ENCODE data around the gene CD3D. TPM values are rescaled to one million over a fixed set of nuclear protein-coding genes. Genes with fewer than 3 reads are reported as not detected.

Gene CD3D
- total RNA-seq, 2 donors from 2014 or later: 0.55 to 4.4 TPM

GRCh38 chr11:118366287-118366686, 23.8 kb upstream of the CD3D start:
- Histone ChIP-seq H3K9me3 (no peaks in the 10 kb centered on the region), H3K36me3 (no peaks in the 10 kb centered on the region), H3K4me3 (no peak overlapping the region), H3K4me1 (replicated peaks) (peaks cover 3% of the 10 kb centered on the region), H3K27ac (peak overlapping the region; percentile 59 to 69), H3K27me3 (replicated peaks; ENCODE audit: insufficient read depth) (no peaks in the 10 kb centered on the region)
- WGBS: 29% methylated on average over 1 of the region's 1 CpG
- DNase-seq (ENCODE audit: low spot score): peak; percentile 84
- TF ChIP-seq POLR2AphosphoS5 (IDR thresholded peaks at IDR 0.05): peak; percentile 95
- TF ChIP-seq CTCF (IDR thresholded peaks at IDR 0.05): no peak
- intact Hi-C loops (cut with DNase I): no loop called here

GRCh38 chr11:118364956-118365615, 22.6 kb upstream of the CD3D start:
- peak overlapping the region in 1 of 2 donors; percentile 69 for H3K27ac ChIP-seq
- no peak for TF ChIP-seq POLR2A (IDR thresholded peaks at IDR 0.05)
- intact Hi-C loops (cut with DNase I): no loop called here
- H3K36me3 ChIP-seq: no peaks in the 10 kb centered on the region
- WGBS: 85% methylated on average over 3 of the region's 3 CpGs
- H3K4me3 ChIP-seq: no peak overlapping the region
- no peak for DNase-seq (ENCODE audit: low spot score)
- H3K4me1 ChIP-seq (replicated peaks): peaks cover 9% of the 10 kb centered on the region
- no peaks in the 10 kb centered on the region for H3K9me3 ChIP-seq
- no peaks in the 10 kb centered on the region for H3K27me3 ChIP-seq (replicated peaks; ENCODE audit: insufficient read depth)

- TF ChIP-seq POLR2AphosphoS5 (IDR thresholded peaks at IDR 0.05): peak; percentile 99
- peak; percentile 36 for TF ChIP-seq POLR2A (IDR thresholded peaks at IDR 0.05)
- TF ChIP-seq CTCF (IDR thresholded peaks at IDR 0.05): peak in 1 of 4 experiments; percentile 5
- Histone ChIP-seq H3K4me3 (peak within 1 kb of the TSS; percentile 64 to 84), H3K27me3 (replicated peaks; ENCODE audit: insufficient read depth) (no peaks in the 10 kb centered on the region), H3K27ac (peak within 1 kb of the TSS; percentile 39 to 67), H3K4me1 (replicated peaks) (peaks cover 8% of the 10 kb centered on the region), H3K36me3 (no peaks in the 10 kb centered on the region), H3K9me3 (no peaks in the 10 kb centered on the region)
- peak; percentile 92 for DNase-seq (ENCODE audit: low spot score)
- intact Hi-C loops (cut with DNase I): no loop called here
- 2% methylated on average over 33 of the region's 33 CpGs for WGBS
Measured at GRCh38 chr11:118359295-118359958, 16.9 kb upstream of the CD3D start, which contains the start of gene UBE4A. UBE4A (plus strand) TSS chr11:118359600; CDS start chr11:118365081, 5,481 bp downstream.

GRCh38 chr11:118358071-118358470, 15.6 kb upstream of the CD3D start:
- 63% methylated on average over 3 of the region's 3 CpGs for WGBS
- no peaks in the 10 kb centered on the region for H3K9me3 ChIP-seq
- peaks cover 8% of the 10 kb centered on the region for H3K4me1 ChIP-seq (replicated peaks)
- TF ChIP-seq CTCF (IDR thresholded peaks at IDR 0.05) (no peak), POLR2AphosphoS5 (IDR thresholded peaks at IDR 0.05) (no peak), POLR2A (IDR thresholded peaks at IDR 0.05) (no peak)
- no peak for DNase-seq (ENCODE audit: low spot score)
- intact Hi-C loops (cut with DNase I): no loop called here
- no peak overlapping the region for H3K27ac ChIP-seq
- no peaks in the 10 kb centered on the region for H3K27me3 ChIP-seq (replicated peaks; ENCODE audit: insufficient read depth)
- H3K36me3 ChIP-seq: no peaks in the 10 kb centered on the region
- no peak overlapping the region for H3K4me3 ChIP-seq

GRCh38 chr11:118353084-118353710, 10.7 kb upstream of the CD3D start:
- WGBS: 4% methylated on average over 6 of the region's 6 CpGs
- Histone ChIP-seq H3K27ac (no peak overlapping the region), H3K9me3 (no peaks in the 10 kb centered on the region), H3K36me3 (no peaks in the 10 kb centered on the region), H3K4me3 (no peak overlapping the region), H3K4me1 (replicated peaks) (no peaks in the 10 kb centered on the region), H3K27me3 (replicated peaks; ENCODE audit: insufficient read depth) (no peaks in the 10 kb centered on the region)
- intact Hi-C loops (cut with DNase I): loop anchor here (5.0 kb wide), 2 partner anchors 151 to 206 kb away; no protein-coding TSS in a partner anchor
- DNase-seq (ENCODE audit: low spot score): no peak
- TF ChIP-seq POLR2AphosphoS5 (IDR thresholded peaks at IDR 0.05) (no peak), POLR2A (IDR thresholded peaks at IDR 0.05) (no peak), CTCF (IDR thresholded peaks at IDR 0.05) (peak; percentile 23 to 56 (median 42))
